NCI-H1417 (cell line): ENCODE data around the gene HERPUD1.
"Not testable (repeated sequence)": the region's sequence is repeated elsewhere in the genome, so short reads cannot be mapped to it uniquely, and the experiment has no call there.

Experiments used
- DNase-seq, 3 experiments: peaks; one replicate each; lab custom pipeline; 2025; lab: John Stamatoyannopoulos, UW

The HERPUD1 gene

DNA sequence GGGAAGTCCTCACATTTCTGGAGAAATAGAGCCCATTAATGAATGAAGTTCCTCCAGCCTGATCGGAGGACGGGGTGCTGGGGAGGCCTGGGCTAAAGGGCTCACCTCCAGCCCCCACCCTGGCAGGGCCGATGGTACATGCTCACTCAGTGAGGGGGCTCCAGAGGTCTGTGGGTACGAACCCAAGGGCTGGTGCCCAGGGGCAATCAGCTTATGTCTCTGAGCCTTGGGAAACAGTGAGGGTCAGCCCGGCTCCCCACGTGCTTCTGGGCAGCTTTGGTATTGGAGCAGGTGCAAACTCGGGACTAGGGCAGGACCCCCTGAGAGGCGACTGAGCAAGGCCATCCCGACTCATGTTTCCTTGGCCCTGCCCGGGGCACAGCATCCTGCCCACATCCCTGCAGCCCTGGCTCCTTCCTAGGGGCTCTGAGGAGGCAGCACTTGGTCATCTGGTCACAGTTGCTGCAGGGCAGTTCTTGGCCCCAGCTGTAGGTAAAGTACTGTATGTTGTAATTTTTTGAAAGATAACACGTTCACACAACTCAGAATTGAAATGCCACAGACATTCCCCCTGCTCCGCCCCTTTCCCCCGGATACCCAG is 28.8 kb downstream of the HERPUD1 start:
- DNase-seq, result no peak

DNA sequence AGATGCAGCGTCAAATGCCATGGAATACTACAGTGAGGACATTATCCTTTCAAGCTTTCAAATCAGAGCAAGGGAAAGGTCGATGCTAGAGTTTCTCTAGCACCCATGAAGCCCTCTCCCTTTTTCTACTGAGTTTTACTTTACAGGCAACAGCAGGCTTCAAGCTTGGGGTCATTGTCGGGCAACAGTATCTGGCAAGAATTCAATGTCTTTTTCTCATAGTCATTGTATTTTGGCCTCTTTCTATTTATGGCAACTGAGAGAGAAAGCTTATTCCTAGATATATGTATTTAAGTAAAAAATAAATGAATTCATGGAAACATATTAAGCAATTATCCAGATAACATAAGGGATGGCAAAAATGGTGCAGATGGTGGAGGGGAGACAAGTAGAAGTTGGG is 29.4 kb downstream of the HERPUD1 start:
- DNase-seq, result no peak

DNA sequence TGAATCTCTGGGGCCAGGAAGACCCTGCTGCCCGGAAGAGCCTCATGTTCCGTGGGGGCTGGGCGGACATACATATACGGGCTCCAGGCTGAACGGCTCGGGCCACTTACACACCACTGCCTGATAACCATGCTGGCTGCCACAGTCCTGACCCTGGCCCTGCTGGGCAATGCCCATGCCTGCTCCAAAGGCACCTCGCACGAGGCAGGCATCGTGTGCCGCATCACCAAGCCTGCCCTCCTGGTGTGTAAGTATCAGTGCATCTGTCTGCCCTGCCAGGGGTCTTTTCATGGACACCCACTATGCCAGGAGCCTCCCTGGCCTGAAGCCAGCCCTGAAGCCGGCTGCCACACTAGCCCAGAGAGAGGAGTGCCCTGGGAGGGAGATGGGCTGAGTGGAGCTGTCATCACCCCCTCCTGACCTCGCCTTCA is 29.9 kb downstream of the HERPUD1 start, which contains the start of gene CETP:
Gene CETP (plus strand): TSS at position 100 of the 431 bp plus-strand sequence. CDS start 30 bp downstream, at position 130.
- DNase-seq, result no peak

DNA sequence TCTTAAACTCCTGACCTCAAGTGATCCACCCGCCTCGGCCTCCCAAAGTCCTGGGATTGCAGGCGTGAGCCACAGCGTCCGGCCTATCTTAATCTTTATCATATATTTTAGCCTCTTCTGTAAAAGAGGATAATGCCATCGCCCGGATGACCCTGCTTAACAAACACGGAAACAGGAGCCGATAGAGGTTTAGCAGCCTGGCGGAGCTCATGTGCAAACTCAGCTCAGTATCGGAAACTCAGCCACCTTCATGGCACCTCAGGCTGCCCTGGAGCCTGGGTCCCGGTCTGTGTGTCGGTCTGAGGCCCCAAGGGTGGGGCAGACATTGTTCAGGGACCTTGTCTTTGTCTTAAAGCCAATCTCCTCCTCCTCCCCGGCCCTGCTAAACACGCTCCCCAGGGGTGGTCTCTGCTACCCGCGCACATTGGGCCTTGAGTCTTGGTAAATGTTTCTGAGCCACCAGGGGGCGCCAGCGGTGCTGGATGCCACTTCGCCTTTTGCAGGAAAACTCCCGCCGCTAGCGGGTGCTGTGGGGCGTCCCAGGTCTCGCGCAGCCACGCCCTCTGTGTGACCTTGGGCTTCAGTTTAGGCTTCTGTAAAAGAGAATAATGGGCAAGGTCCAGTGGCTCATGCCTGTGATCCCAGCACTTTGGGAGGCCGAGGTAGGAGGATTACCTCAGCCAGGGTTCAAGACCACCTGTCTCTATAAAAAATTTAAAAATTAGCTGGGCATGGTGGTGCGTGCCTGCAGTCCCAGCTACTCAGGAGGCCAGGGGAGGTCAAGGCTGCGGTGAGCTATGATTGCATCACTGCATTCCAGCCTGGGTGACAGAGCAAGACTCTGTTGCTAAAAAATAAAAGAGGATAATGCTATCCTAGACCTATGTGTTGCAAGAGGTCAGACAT is 32.6 kb downstream of the HERPUD1 start:
- peak; percentile 1 to 47 (median 12) for DNase-seq

DNA sequence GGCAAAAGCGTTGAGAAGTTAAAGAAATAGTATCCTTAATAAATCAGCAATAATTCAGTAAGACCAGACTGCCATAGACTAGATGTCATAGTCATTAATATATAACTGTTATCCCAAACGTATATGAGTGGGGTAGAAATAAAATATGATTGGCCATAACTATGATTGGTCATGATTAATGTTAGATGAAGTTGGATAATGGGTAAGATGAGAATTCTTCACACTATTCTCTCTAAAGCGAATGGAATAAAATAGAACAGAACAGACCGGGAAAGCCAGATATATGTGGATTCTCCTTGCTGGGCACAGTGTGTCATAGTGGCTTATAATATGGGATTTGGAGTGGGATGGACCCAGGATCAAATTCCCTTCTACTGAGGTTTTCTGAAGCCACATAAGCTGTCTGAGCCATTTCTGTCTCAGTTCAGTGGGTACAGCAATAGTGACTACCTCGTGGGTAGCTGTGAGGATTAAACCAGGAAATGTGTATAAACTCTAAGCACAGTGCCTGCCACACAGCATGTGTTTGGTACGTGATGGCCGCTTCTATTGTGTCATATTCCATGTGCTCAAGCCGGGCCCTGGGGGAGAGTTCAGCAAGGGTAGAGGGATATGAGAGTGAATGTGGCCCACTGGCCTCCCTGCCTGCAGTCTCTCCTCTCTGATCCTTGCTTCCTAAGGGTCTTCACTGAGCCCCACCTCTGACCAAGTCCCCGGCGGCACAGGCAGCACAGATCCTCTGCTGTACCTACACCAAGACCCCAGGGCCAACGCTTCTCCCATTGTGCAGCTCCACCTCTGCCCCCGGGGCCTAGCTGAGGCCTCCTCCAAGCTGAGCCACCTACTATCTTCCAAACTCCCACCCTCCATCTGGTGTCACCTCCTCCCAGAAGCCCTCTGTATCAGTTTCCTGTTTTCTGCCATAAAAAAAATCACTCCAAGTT is 33.5 kb downstream of the HERPUD1 start:
- DNase-seq, result no peak

DNA sequence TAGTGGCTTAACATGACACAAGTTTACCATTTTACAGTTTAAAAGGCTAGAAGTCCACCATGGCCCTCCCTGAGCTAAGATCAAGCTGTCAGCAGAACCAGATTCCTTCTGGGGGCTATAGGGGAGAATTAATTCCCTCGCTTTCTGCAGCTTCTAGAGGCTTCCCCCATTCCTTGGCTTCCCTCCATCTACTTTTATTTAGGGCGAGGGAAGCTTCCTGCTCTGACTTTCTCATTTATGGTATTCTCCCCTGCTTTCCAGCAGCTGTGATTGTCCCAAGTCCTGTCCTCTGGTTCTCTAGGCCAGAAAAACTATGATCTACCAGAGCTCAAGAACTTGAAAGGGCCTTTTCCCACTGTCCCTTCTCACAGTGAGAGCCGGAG is 34.1 kb downstream of the HERPUD1 start:
- no peak for DNase-seq

DNA sequence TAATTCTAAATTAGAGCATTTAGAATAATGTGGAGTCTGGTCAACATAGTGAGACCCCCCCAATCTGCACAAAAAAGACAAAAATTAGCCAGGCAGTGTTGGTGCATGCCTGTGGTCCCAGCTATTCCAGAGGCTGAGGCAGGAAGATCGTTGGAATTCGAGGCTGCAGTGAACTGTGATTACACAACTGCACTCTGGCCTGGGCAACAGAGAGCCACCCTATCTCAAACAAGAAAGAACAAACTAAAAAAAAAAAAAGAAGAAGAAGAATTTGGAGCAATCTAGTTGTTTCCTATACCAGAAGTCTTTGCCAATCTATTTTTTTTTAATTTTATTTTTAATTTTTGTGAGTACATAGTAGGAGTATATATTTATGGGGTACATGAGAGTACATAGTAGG is 35.8 kb downstream of the HERPUD1 start:
- DNase-seq, result no peak

DNA sequence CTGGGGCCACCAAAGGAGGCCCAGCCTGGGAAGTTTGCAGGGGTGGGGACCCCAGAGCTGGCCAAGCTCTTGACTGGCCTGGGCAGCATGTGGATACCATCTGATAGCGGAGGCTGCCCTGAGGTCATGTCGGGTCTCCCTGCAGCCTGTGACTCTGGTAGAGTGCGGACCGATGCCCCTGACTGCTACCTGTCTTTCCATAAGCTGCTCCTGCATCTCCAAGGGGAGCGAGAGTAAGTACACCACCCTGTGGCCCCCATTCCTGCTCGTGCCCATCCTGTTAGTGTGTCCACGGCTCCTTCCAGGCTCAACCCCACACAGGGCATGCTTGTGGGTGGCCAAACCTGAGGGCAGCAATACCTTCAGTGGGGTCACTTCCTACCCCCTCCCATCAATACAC is 37.8 kb downstream of the HERPUD1 start:
- no peak for DNase-seq

DNA sequence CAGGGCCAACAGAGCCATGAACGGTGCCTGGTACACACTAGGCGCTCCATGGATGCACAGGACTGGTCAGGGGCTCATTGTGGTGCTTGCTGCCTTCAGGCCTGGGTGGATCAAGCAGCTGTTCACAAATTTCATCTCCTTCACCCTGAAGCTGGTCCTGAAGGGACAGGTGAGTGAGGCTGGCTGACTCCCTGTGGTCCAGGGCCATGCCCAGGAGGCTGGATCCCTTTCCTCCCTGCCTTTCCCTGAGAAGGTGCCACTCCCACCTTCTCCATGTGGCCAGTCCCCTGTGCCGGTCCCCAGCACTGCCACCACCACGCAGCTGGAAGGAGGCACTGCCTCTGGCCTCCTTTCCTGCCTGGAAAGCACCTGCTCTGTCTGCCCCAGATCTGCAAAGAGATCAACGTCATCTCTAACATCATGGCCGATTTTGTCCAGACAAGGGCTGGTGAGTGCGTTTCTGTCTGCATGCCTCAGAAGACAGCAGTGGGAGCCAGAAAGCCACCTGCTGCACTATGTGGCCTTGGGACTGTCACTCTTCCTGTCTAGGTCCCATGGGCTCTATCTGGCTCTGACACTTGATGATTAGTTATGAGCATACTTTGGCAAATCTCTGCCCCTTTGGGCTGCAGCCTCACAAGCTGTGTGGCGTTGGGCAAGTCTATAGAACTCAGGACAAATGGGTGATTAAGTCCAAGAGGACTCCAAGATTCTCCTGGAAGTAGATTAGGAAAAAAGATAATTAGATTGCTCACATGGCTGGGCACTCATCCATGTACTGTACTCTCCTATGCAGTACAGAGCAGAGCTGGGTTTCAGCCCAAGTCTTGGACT is 39.2 kb downstream of the HERPUD1 start:
- no peak for DNase-seq

DNA sequence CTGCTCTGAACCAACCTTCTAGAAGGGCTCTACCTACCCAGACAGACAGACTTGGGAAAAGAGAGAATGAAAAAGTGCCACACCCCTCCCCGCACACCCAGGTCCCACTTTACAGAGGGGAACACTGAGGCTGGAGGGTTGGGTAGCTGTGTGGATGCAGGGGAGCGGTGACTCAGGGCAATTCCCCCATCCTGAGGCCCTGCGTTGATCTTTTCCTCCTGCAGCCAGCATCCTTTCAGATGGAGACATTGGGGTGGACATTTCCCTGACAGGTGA is 39.8 kb downstream of the HERPUD1 start:
- DNase-seq, result no peak

DNA sequence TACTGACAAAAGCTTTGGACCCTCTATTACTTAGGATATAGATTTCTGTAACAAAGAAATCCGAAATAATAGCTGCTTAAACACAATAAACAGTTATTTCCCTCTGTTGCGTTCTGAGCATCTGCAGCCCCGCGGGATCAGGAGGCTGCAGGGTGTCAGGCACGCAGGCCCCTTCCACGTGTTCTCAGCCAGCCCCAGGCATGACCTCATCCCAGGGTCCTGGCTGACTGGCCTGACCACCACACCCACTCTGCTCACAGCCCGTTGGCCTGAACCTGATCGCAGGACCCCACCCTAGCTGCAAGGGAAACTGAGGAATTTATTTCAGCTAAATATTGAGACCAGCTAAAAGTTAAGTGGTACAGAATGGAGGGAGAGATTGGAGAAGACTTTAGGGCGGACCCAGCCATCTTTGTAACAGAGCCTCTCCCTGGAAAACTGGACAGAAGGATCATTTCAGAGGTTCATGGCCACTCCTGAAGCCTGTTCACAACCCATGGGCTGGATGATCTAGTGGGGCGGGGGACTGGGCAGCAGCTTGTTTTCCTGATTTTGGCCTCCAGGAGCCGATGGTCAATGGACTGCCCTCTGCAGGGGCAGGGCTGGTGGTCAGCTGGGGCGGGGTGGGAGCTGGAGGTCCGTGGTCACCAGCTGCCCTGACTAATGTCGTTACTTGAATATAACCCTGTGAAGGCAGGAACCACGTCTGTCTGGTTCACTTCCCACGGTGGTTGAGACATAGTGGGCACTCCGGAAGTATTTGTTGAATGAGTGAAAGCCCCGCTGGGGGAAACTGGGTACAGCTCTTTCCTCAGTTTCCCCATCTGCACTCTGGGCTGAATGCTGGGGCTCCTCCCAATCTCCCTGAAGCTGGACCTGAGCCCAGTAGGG is 40.7 kb downstream of the HERPUD1 start:
- no peak for DNase-seq

DNA sequence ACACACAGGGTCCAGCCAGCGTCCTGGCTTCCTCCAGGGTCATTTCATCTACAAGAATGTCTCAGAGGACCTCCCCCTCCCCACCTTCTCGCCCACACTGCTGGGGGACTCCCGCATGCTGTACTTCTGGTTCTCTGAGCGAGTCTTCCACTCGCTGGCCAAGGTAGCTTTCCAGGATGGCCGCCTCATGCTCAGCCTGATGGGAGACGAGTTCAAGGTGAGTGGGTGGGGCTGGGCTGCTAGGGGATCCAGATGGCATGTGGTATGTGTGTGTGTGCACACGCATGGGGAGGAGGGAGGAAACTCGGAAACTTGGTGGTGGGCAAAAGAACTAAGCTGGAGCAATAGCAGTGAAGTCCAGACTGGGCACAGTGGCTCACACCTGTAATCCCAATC is 41.4 kb downstream of the HERPUD1 start:
- DNase-seq, result no peak

DNA sequence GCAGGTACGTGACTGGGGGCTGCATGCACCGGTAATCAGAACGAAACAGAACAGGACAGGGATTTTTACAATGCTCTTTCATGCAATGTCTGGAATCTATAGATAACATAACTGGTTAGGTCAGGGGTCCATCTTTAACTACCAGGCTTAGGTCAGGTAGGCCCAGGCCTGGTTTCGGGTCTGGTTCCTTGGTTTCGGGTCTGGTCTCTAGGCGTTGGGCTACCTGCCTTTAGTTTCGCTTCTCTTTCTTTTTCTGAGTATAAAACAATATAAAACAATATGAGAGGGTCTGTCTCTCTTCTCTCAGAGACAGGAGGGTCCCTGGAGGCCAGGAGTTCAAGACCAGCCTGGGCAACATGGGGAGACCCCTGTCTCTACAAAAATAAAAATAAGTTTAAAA is 42.0 kb downstream of the HERPUD1 start:
- DNase-seq, result not testable (repeated sequence)

DNA sequence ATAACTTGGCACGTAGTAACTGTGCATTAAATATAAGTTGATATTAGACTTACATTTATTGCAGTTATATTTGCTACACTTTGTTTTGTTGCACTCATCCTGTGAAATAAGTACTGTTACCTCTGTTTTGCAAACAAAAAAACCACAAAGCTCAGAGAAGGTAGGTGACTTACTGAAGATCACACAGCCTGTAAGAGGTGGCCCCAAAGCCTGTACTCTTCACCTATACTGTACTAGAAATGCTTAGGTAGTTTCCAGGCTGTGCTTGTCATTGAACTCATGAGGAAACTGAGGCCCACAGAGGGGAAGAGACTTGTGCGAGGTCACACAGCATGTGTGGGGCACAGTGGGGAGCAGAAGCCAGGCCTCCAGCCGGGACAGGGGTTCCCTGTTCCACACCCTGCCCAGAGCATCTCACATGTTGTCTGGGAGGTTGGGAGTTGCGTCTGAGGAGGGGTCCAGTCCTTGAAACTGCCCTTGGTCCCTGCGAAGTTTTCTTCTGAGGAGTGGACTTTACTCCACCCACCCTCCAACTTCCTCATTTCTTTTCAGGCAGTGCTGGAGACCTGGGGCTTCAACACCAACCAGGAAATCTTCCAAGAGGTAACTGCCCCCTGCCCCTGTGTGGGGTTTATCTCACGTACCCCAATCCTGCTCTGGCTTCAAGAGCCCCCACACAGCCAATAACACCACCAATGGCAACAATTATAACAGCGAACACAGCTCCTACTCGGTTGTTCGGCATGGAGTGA is 42.8 kb downstream of the HERPUD1 start:
- DNase-seq, result no peak

DNA sequence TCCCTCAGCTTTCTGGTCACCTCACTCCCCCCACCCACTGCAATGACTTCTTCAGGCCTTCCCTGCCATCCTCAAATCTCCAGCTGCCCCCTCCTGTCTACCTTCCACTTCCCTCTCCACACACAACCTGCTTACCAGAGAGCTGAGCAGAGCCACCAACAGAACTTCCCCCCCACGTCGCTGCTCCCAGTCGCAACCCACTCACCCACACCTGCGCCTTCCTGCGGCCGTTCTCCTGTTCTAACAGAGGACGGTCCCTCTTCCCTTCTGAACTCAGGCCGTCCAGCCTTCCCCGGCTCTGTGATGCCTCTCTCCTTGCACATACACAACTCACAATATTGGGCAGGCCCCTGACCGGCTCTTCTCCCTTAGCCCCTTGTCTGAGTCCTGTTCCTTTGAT is 43.8 kb downstream of the HERPUD1 start:
- DNase-seq, result no peak

DNA sequence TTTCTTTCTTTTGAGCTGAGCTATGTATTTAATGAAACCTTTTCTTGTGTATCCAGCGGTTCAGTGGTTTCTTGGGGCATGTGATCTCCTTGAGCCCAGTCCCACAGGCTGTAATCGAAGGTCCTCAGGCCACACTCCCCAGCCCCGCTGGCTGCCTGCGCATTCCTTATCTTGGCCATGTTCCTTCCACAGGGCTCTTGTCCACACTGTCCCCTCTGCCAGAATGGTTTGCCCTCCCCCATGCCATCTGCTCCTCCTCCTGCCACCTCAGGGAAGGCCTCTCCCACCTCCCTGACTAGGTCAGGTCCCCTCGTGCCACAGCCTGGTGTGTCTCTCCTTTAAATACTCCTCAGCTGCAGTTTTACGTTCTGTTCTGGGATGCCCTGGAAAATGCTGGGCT is 45.3 kb downstream of the HERPUD1 start:
- no peak for DNase-seq

DNA sequence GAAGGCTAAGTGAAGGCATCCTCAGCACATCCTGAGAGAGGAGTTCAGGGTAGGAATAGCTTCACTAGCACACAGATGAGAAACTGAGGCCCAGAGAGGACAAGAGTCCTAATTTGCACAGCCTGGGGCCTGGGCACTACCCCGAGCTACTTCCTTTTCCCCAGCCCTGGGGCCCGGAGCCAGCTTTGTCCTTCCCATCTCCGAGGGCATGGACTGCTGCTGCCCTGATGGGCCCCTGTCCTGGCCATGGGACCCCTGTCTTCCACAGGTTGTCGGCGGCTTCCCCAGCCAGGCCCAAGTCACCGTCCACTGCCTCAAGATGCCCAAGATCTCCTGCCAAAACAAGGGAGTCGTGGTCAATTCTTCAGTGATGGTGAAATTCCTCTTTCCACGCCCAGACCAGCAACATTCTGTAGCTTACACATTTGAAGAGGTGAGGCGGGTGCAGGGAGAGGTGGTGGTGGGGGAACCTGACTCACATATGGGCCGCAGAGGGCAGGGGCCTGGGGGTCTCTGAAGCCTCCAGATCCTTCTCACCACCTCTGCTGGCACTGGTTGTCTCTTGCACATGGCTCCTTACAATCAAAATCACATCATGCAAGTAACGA is 46.0 kb downstream of the HERPUD1 start:
- no peak for DNase-seq

DNA sequence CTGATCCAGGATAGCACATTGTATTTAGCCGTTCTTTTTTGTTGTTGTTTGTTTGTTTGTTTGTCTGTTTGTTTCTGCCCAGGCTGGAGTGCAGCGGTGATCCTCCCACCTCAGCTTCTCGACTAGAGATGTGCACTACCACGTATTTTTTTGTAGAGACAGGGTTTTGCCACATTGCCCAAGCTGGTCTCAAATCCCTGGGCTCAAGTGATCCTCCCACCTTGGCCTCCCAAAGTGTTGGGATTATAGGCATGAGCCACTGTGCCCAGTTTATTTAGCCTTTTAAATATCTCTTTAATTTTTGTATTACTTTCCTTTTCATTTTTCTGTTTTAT is 48.2 kb downstream of the HERPUD1 start:
- no peak for DNase-seq
